Measurements from ENCODE around the gene HERPUD1.
A peak's percentile ranks its signal among the peaks of the same experiment; 100 is the strongest.

The HERPUD1 gene

DNA sequence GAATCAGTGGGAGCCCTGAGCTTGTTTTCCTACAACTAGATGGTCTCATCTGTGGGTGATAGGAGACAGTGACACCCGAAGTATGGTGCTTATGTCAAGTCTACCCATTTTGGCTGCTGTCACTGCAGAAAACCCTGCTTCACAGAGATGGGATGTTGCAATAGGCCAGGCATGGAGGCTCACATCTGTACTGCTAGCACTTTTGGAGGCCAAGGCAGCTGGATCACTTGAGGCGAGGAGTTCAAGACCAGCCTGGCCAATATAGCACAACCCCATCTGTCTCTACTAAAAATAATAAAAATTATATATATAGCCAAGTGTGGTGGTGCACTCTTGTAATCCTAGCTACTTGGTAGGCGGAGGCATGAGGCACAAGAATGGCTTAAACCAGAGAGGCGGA, 2.3 kb upstream of the HERPUD1 start:
- peaks cover 26% of the 10 kb centered on the region for H3K79me2 ChIP-seq (ENCODE audit: insufficient read depth, low read length)
- peaks cover 17% of the 10 kb centered on the region for H4K20me1 ChIP-seq (ENCODE audit: insufficient read depth, low read length, poor library complexity, severe bottlenecking)
- TF ChIP-seq, protein P1, sequence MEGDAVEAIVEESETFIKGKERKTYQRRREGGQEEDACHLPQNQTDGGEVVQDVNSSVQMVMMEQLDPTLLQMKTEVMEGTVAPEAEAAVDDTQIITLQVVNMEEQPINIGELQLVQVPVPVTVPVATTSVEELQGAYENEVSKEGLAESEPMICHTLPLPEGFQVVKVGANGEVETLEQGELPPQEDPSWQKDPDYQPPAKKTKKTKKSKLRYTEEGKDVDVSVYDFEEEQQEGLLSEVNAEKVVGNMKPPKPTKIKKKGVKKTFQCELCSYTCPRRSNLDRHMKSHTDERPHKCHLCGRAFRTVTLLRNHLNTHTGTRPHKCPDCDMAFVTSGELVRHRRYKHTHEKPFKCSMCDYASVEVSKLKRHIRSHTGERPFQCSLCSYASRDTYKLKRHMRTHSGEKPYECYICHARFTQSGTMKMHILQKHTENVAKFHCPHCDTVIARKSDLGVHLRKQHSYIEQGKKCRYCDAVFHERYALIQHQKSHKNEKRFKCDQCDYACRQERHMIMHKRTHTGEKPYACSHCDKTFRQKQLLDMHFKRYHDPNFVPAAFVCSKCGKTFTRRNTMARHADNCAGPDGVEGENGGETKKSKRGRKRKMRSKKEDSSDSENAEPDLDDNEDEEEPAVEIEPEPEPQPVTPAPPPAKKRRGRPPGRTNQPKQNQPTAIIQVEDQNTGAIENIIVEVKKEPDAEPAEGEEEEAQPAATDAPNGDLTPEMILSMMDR (conservative IDR thresholded peaks at IDR 0.05; ENCODE audit: low read length): no peak
- no peak for TF ChIP-seq EZH2phosphoT487 (IDR thresholded peaks at IDR 0.05; ENCODE audit: borderline replicate concordance)
- no peaks in the 10 kb centered on the region for H3K36me3 ChIP-seq (ENCODE audit: insufficient read depth, low read length)
- no peaks in the 10 kb centered on the region for H3K9me3 ChIP-seq (ENCODE audit: insufficient read depth, low read depth, low read length)
- H3K4me2 ChIP-seq (ENCODE audit: low read depth, low read length, poor library complexity, severe bottlenecking): no peak overlapping the region
- H3K27me3 ChIP-seq (ENCODE audit: insufficient read depth, low read length, poor library complexity, severe bottlenecking): no peaks in the 10 kb centered on the region
- H3K4me3 ChIP-seq (ENCODE audit: low read length, poor library complexity, severe bottlenecking): no peak overlapping the region
- peaks cover 22% of the 10 kb centered on the region for H3K4me1 ChIP-seq (ENCODE audit: insufficient read depth, low read length, poor library complexity, severe bottlenecking)
- H3K9ac ChIP-seq (ENCODE audit: low read depth, low read length, poor library complexity, severe bottlenecking): no peak overlapping the region
- H3F3A ChIP-seq (ENCODE audit: low read depth): no peaks in the 10 kb centered on the region
- no peak overlapping the region for H2AFZ ChIP-seq (ENCODE audit: low read length)
- no peaks in the 10 kb centered on the region for H3K9me2 ChIP-seq (replicated peaks; ENCODE audit: low read depth, low read length)

DNA sequence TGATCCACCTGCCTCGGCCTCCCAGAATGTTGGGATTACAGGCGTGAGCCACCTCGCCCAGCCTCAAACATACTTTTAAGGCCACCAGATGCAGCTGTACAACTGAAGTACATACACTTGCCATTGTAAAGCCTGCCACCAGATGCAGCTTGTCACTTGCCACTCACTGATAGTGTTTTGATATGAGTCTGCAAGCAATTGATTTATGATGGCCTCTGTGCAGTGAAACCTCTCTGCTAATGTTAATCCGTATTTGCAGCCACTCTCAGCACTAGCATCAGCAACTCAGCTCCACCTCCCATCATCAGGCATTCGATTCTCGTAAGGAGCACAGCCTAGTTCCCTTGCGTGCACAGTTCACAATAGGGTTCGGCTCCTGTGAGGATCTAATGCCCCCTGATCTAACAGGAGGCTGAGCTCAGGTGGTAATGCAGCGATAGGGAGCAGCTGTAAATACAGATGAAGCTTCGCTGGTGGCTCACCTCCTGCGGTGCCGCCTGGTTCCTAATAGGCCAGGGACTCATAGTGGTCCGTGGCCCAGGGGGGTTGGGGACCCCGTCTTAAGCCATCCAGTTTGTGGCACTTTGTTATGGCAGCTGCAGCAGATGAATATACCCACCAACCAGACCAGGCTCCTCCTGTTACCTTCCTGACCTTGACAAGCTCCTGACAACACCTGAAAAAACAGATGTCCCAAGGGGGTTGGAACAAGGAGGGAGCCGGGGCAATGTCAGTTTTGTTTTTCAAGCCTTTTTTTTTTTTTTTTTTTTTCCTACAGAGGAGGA, 1.3 kb upstream of the HERPUD1 start:
- Histone ChIP-seq H3K79me2 (ENCODE audit: insufficient read depth, low read length) (peaks cover 36% of the 10 kb centered on the region), H4K20me1 (ENCODE audit: insufficient read depth, low read length, poor library complexity, severe bottlenecking) (peaks cover 27% of the 10 kb centered on the region), H3K9me2 (replicated peaks; ENCODE audit: low read depth, low read length) (no peaks in the 10 kb centered on the region), H3K9ac (ENCODE audit: low read depth, low read length, poor library complexity, severe bottlenecking) (peak overlapping the region; percentile 92), H3K36me3 (ENCODE audit: insufficient read depth, low read length) (peaks cover 7% of the 10 kb centered on the region; the same call in 1 of the 2 replicates), H3K27me3 (ENCODE audit: insufficient read depth, low read length, poor library complexity, severe bottlenecking) (no peaks in the 10 kb centered on the region), H3K4me3 (ENCODE audit: low read length, poor library complexity, severe bottlenecking) (peak overlapping the region; percentile 95), H3K4me1 (ENCODE audit: insufficient read depth, low read length, poor library complexity, severe bottlenecking) (peaks cover 31% of the 10 kb centered on the region), H3F3A (ENCODE audit: low read depth) (no peaks in the 10 kb centered on the region), H3K9me3 (ENCODE audit: insufficient read depth, low read depth, low read length) (no peaks in the 10 kb centered on the region), H3K4me2 (ENCODE audit: low read depth, low read length, poor library complexity, severe bottlenecking) (peak overlapping the region; percentile 85), H2AFZ (ENCODE audit: low read length) (no peak overlapping the region)
- TF ChIP-seq, protein P1 (conservative IDR thresholded peaks at IDR 0.05; ENCODE audit: low read length): no peak
- TF ChIP-seq EZH2phosphoT487 (IDR thresholded peaks at IDR 0.05; ENCODE audit: borderline replicate concordance): no peak

DNA sequence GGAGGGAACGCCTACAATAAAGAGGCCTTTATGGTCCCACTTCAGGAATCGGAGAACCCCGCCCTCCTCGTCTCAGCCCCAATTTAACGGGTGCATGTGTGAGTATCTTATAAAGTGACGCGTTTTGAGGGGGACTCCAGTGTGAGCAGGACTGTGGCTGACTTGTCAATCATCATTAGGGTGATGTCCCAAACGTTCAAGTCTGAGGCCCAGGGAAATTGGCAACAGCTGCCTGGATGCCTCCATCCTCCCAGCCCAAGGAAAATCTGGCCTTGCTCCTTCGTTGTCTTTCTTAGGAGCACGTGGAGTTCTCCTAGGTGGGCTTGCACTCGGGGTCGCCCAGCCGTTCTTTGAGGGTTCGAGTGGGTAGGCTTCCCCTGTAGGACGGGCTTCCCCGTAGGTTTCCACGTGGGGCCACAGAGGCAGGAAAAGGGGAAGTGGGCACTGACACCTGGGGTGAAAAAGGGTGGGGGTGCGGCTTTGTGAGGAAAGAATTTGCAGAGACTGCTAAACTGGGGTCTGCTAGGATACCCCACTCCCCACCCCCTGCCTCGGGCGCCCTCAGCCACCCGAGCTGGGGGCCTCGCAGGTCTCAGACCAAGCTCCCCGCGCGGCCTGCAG, 561 bp upstream of the HERPUD1 start:
- Histone ChIP-seq H3K4me1 (ENCODE audit: insufficient read depth, low read length, poor library complexity, severe bottlenecking) (peaks cover 33% of the 10 kb centered on the region), H2AFZ (ENCODE audit: low read length) (peak overlapping the region; percentile 77), H3F3A (ENCODE audit: low read depth) (no peaks in the 10 kb centered on the region)

More for the DNA sequence above, 561 bp upstream of the HERPUD1 start:
- H3K36me3 ChIP-seq (ENCODE audit: insufficient read depth, low read length): peaks cover 13% of the 10 kb centered on the region; the same call in 1 of the 2 replicates
- peaks cover 34% of the 10 kb centered on the region for H4K20me1 ChIP-seq (ENCODE audit: insufficient read depth, low read length, poor library complexity, severe bottlenecking)
- peak overlapping the region; percentile 85 for H3K4me2 ChIP-seq (ENCODE audit: low read depth, low read length, poor library complexity, severe bottlenecking)
- TF ChIP-seq EZH2phosphoT487 (IDR thresholded peaks at IDR 0.05; ENCODE audit: borderline replicate concordance): no peak
- TF ChIP-seq, protein P1 (conservative IDR thresholded peaks at IDR 0.05; ENCODE audit: low read length): no peak
- H3K27me3 ChIP-seq (ENCODE audit: insufficient read depth, low read length, poor library complexity, severe bottlenecking): no peaks in the 10 kb centered on the region
- H3K4me3 ChIP-seq (ENCODE audit: low read length, poor library complexity, severe bottlenecking): peak overlapping the region; percentile 95
- H3K79me2 ChIP-seq (ENCODE audit: insufficient read depth, low read length): peaks cover 43% of the 10 kb centered on the region
- no peaks in the 10 kb centered on the region for H3K9me3 ChIP-seq (ENCODE audit: insufficient read depth, low read depth, low read length)
- peak overlapping the region; percentile 92 for H3K9ac ChIP-seq (ENCODE audit: low read depth, low read length, poor library complexity, severe bottlenecking)
- H3K9me2 ChIP-seq (replicated peaks; ENCODE audit: low read depth, low read length): no peaks in the 10 kb centered on the region
